Fibroblast of upper back skin (primary cell): ENCODE data around the gene C4orf17.

Source experiments
- DNase-seq: peaks from one replicate; pipeline ENCODE4 v3.0.0-alpha.2; 2013

Gene C4orf17

GRCh38 chr4:99537674-99538073, 26.9 kb downstream of the C4orf17 start:
- no peak for DNase-seq

GRCh38 chr4:99540277-99540939, 29.6 kb downstream of the C4orf17 start:
- no peak for DNase-seq

DNA sequence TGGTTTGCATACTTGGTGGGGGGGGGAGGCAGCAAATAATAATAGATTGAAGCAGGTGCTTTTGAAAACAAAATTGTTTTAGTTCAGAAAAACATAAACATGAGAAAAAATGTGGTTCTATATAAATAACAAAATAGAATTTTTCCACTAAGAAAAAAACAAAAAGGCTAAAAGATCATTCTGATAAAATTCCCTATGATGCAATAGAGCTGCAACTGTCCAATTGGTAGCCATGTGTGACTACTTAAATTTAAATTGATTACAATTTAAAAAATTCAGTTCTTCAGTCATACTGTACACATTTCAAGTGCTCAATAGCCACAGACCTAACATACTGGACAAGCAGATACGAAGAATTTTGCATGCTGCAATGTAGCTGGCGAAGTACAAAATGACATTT, 42.1 kb downstream of the C4orf17 start:
- DNase-seq, result no peak

GRCh38 chr4:99563310-99564186, 52.7 kb downstream of the C4orf17 start, which contains the start of gene TRMT10A:
Gene TRMT10A (minus strand): TSS chr4:99564039. CDS start chr4:99559338, 4,701 bp downstream.
- DNase-seq, result peak; percentile 99

GRCh38 chr4:99564921-99565320, 54.1 kb downstream of the C4orf17 start:
- DNase-seq, result no peak

GRCh38 chr4:99571883-99572282, 61.1 kb downstream of the C4orf17 start:
- DNase-seq, result no peak

DNA sequence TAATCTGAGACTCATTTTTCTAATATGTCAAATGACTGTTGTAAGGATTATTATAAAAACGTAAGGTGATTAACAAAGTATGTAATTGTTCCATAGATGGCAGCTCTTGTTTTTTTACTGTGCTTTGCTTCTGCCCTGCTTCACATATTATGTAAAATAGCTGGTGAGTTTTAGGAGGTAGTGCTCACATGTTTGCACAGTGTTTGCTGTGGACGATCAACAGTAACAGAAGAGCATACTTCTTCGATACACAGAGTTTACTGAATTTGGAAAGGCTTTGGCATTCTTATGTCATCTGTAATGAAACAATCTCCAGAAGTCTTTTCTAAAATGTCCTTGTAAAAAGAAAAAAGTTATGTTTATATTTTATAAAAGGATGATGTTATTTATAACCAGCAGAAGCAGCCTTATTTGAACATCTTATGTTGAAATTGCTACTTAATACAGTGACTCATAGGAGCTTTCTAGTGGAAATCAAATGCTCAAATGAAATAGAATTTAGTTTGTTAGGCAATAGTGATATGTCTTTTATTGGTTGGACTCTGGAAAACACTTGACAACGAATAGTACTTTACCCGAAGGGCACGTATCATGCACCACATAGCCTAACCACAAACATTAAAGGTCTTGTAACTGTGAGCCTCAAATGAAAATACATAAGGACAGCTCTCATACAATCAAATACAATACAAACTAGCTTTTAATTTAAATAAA, 61.9 kb downstream of the C4orf17 start:
- no peak for DNase-seq

- no peak for DNase-seq
These were observed 63.0 kb downstream of the C4orf17 start for GRCh38 chr4:99573735-99574368.

- no peak for DNase-seq
These were observed 63.9 kb downstream of the C4orf17 start, which contains the start of gene MTTP for GRCh38 chr4:99574530-99575324. Gene MTTP (plus strand): TSS chr4:99574824. CDS start chr4:99574910, 86 bp downstream.

GRCh38 chr4:99578714-99579113, 67.9 kb downstream of the C4orf17 start:
- DNase-seq, result no peak

DNA sequence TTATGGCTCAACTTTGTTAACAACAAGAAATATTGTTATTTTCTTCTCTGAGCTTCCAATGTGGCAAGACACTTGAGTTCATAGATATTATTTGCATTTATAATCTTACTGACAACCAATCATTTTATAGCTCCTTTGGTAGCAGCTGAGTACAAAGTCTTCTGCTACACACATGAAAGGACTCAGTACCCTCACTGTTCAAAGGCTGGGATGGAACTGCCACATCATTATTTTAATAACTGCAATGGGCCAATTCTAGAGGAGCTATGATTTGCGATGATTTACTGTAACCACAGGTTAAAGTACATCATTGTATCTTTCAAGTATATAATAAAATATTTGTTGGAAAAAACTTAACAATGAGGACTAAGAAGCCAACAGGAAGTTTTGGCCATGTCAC, 74.7 kb downstream of the C4orf17 start:
- no peak for DNase-seq

GRCh38 chr4:99586322-99586721, 75.5 kb downstream of the C4orf17 start:
- no peak for DNase-seq

GRCh38 chr4:99586797-99587196, 76.0 kb downstream of the C4orf17 start:
- DNase-seq, result no peak

- DNase-seq, result no peak
These were observed 76.5 kb downstream of the C4orf17 start for GRCh38 chr4:99587309-99587708.

DNA sequence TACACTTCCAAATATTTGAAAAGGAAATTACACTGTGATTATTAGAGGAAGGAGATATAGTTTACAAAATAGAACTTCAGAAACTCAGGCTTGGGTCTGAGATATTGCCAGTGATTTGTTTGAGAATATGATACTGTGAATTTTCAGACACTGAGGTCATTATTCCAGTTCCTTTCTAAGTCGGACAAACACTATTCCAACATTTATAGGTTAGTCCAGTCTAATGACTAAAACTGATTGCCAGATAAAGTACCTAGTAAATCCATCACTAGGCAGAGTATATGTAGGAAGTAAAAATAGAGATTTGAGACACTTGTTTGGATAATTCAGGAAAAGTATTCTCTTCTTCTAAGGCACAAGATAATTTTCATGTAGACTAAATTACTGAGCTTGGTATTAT, 77.0 kb downstream of the C4orf17 start:
- DNase-seq, result no peak

DNA sequence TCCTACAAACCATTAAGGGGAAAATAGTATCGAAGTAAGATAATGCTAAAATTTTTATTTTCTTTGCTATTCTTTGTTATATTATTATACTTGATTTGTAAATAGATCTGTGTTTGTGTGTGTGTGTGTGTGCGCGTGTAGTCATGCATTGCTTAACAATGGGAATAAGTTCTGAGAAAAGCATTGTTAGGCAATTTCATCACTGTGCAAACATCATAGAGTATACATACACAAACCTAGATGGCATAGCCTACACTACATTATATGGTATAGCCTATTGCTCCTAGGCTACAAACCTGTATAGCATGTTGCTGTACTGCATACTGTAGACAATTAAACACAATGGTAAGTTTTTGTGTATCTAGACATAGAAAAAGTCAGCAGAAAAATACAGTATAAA, 80.9 kb downstream of the C4orf17 start:
- no peak for DNase-seq
